Upper lobe of left lung (tissue), 4 donors: Measurements from ENCODE around the gene ZNF878.

ENCODE experiments used
- EP300 ChIP-seq, 4 donors: sonication (generic); formaldehyde crosslinking; IDR thresholded peaks; one replicate each; pipeline ENCODE4 v1.5.1; 2017; ENCODE audit warnings: antibody characterized with exemption in 4 of 4, control low read depth in 2 of 4
- TF ChIP-seq, protein P1 (sequence below), 6 experiments: fragments of 450-650 bp in 4 of 6; fragments of 200-600 bp in 2 of 6; sonication (generic) in 2 of 6; IDR thresholded peaks; one replicate each; pipeline ENCODE4 v1.5.1; 2016 to 2019; ENCODE audit warnings: antibody characterized with exemption in 6 of 6

GRCh38 chr19:12077375-12077774 lies 24.6 kb upstream of the ZNF878 start:
- no peak for TF ChIP-seq EP300 (IDR thresholded peaks at IDR 0.05)
- TF ChIP-seq, protein P1, sequence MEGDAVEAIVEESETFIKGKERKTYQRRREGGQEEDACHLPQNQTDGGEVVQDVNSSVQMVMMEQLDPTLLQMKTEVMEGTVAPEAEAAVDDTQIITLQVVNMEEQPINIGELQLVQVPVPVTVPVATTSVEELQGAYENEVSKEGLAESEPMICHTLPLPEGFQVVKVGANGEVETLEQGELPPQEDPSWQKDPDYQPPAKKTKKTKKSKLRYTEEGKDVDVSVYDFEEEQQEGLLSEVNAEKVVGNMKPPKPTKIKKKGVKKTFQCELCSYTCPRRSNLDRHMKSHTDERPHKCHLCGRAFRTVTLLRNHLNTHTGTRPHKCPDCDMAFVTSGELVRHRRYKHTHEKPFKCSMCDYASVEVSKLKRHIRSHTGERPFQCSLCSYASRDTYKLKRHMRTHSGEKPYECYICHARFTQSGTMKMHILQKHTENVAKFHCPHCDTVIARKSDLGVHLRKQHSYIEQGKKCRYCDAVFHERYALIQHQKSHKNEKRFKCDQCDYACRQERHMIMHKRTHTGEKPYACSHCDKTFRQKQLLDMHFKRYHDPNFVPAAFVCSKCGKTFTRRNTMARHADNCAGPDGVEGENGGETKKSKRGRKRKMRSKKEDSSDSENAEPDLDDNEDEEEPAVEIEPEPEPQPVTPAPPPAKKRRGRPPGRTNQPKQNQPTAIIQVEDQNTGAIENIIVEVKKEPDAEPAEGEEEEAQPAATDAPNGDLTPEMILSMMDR (IDR thresholded peaks at IDR 0.05) = no peak
